HK-2 (cell line): Measurements from ENCODE around the gene TSPAN5.
"Not testable (repeated sequence)": the region's sequence is repeated elsewhere in the genome, so short reads cannot be mapped to it uniquely, and the experiment has no call there.

ENCODE experiments used
- DNase-seq: peaks from one replicate; pipeline ENCODE4 v3.0.0-alpha.2; 2018; ENCODE audit not compliant: unreplicated experiment

The TSPAN5 gene

DNA sequence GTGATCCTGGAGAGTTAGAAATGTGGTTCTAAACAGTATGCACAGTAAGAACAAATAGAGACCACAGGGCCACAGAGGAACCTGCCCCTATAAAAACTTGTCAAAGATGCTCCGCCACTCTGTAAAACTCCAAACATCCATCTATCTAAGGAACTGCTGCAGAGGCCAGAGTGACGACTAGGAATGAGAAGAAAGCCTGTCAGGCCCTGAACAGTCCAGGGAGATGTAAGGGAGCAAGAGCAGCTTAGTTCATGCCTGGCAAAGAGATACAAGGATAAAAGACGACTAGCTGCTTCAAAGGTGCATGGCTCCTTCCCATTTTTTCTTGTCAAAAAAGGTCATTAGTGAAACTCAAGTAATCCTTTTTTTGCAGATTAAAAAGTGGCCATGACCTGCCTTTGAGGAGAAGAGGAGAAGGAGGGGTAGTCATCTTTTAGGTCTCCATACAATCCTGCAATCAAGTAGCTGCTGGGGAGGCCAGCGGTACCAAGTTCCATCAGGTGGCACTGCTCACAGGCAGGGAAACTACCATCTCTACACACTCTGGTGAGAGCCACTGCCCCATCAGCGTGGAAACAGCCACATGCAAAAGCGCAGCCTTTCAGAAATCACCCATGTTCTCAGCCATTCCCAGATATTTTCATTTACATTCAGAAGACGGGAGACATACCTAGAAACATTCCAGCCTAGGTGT is 162.1 kb downstream of the TSPAN5 start:
- no peak for DNase-seq

DNA sequence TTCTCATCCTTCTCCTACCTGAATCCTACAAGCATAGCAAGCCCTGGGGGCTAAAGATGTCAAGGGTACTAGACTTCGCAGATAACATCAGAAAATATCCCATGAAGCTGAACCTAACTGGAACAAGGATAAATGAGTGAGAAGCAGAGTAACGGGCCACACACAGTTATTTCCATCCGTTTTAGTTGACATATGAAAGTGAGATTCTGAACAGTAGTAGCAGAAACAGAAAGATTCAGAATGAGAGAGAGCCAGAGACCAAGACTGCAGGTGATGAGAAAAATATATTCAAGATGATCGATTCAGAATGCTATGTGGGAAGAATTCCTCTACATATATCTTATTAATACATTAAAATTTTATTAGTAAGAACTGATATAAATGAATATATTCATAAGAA is 165.1 kb downstream of the TSPAN5 start:
- DNase-seq = no peak

DNA sequence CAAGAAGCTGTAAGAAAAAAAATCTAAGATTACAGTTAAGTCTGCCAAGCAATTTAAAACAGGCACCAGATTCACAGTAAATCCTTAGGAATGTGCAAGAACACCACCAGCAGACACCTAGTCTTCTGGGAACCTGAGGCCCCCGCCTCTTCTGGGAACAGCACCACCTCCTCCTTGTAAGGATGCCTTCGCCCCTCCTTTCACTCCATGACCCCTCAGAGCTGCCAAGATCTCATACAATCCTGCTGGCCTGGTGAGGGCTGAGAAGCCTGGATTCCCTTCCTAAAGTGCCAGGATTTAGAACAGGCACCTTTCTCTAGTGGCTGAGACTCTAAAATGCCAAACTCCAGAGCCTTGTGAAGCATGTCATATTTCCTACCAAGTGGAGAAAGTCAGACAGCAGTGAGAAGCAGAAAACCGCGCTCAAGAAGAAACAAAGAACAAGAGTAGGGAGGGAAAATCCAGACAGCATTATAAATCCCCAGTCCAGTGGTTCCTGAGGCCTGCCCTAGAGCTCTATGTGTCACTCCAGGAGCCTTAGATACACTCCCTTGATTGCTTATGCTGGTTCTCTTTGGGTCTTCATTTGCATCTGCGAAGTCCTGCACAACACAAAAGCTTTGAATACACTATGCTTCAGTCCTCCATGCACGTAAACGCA is 166.4 kb downstream of the TSPAN5 start:
- DNase-seq = no peak

DNA sequence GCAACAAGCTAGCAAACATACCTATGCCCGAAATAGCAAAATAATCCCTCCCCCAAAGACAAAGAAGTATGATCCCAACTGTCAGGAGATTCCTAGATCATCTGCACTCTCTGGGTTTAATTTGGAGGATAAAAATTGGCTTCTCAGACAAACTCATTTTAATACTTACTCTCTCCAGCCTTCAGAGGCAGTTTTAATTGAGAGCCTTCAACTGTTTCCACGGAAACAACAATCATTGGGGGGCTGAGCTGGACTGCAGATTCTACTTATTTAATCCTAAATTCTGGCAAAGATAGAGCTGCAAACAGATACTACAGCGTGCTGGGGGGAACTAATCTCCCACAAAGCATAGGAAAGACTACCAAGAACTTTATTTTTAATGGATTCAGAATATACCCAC is 168.2 kb downstream of the TSPAN5 start:
- DNase-seq = no peak

DNA sequence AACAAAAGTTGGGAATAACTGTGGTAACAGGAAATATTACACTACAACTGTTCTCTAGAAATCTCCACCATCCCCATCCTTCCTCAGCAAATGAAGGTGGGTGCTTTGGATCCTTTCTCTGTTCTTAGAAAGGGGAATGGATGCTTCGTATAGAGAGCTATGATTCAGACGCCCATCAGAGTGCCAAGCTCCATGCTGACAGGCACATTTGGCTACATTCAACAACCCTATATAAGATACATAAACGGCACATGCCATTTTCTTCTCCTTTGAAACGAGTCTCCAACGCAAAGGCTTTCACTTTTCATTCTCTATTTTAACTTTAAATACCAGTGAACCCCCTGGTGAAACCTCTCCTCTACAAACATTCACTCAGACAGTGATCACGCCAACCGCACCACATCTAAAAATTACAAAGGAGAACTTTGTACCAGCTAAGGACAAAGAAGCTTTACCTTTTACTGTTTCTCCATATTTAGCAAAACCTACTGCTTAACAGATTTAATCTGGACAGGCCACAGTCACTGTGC is 172.5 kb downstream of the TSPAN5 start:
- DNase-seq = no peak

DNA sequence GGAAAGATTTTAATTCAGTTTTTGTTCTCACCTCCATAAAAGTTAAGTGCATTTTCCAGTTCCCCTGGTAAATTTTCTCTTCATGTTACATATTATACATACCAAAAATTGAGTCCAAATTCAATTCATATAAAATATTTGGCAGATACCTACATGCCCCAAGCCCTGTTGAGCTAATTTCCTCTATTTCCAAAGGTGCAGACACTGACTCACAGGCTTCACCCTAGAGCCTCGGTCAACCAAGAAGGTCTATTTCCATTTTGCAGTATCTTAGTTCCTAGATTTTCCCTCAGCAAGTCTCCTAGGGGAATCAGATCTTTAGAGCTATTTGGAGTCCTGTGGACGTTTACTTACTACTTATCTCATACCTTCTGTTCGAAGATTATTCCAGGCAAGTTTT is 174.4 kb downstream of the TSPAN5 start:
- DNase-seq = no peak

DNA sequence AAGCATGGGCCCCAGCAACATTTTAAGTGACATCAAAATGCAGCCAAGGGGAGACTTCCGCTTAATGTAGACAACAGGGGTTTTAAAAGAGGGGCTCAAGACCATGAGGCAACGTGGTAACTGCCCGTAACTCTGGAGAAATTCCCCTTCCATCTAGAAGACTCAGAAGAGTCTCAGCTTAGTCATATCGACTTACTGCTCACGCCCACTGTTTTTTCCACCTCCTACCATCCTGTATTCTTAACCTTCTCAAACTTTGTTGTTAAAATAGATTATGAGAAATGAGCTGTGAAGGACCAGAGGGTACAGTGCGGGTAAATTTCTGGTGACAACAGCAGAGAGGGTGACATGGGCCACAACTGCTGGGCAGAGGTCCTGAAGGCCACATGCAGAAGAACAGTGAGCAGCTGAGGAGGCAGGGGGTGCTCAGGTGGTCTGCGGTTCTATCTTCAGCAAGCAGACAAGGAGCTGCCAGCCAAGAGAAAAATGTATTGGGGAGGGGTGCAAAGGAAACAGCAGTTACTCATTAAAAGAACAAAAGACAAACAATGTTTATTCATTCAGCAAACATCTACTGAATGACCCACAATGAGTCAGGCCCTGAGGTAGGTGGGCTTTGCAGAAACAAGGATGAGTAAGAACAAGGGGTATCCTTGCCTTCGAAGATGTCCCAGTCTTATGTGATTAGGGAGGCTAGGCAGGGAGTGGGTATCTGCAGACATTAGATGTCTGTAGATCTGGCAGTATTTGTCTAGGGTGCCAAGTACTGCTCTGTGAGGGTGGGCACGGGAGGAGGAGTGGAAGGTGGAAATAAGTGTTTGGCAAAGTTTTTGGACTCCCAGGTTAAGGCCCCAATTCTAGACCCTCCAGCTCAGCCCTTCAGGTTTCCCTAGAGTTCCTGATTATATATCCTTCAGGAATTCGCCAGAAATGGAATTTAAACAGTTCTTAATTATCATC is 175.3 kb downstream of the TSPAN5 start:
- peak; percentile 14 for DNase-seq

DNA sequence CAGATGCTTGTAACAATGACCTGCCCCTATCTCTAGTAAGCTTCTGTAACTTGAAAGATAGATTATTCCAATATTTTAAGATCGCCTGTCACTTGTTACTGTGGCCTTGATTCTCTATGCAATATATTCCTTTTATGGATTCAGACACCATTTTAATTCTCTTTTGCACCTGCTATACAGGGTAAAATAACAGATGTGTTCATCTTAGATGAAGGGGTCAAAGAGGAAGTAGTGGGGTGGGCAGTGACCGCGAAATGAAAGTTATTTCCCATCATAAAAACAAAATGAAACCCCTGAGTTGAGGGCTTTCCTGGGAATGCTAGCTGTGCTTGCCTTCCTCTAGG is 175.9 kb downstream of the TSPAN5 start:
- no peak for DNase-seq

DNA sequence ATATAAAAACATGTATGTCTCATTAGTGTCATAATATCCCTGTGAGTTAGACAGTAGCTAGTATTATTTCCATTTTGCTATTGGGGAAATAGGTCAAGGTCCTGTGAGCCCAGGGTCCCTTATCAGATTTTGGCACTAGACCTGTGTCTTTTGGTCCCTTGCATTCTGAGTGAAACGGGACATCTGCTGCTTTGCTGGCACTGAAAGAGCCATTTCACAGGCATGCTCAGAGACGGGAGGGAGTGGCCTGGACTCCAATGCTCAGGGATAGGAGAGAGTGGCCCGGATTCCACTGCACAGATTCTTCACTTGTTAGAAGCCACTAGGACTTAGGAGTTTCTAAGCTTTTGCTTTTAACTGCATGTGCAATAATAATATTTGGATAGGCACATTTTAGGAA is 177.2 kb downstream of the TSPAN5 start:
- DNase-seq = no peak

DNA sequence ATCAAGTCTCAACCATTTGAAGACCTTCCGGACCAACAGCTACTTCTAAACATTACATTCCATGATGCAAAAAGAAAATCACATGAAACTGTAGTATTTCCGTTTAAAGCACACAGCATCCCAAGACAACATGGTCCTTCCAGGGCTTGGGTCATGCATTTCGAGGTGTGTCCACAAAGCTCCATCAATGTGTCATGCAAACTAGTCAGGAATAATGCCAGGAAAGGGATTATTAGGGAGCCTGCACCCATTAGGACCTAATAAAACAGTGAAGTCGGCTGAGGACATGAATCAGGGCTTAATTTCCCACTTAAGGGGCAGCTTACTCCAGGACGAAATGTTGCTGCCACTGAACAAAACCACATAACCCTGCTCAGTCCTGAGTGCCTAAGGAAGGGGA is 177.9 kb downstream of the TSPAN5 start:
- DNase-seq = no peak

DNA sequence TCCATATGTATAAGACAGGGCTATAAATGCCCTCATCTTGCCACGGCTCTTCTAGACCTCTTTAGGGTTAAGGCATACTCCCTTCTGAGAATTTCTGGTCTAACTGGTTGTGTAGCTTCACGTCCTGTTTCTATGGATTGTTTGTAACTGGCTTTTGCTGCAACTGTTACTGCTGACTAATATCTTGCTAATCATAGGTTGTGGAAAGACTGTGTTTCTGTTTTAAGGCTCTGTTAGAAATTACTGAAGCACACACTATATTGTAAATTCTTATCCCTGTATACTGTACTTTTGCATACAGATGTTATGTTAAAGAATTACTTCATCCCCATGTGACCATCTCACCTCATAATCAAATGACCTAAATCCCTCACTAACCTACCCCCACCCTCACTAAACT is 178.8 kb downstream of the TSPAN5 start:
- not testable (repeated sequence) for DNase-seq

DNA sequence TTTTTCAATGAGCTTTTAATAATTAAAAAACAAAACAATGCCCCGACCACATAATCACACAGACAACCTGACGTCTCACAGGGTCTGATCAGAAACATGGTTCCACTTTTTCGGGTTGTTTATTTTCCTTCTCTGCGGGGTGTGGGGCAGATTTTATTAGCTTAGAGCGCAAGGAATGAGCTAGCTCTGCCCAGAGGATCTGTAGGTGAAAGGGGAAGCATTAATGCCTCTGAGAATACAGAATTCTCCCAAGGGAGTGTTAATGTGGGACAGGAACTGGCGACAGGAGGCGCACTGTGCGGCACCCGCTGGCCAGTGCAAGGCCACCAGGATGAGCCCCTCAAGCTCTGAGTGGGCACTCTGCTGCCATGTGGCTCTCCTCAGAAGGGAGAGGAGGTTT is 181.5 kb downstream of the TSPAN5 start:
- no peak for DNase-seq

DNA sequence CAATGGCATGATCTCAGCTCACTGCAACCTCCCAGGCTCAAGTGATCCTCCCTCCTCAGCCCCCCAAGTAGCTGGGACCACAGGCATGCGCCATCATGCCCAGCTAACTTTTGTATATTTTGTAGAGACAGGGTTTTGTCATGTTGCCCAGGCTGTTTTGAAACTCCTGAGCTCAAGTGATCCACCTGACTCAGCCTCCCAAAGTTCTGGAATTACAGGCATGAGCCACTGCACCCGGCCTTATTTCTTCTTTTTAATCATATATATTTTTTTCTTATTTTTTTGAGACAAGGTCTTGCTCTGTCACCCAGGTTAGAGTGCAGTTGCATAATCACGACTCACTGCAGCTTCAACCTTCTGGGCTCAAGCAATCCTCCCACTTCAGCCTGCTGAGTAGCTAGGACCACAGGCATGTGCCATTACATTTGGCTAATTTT is 184.0 kb downstream of the TSPAN5 start:
- peak; percentile 41 for DNase-seq

DNA sequence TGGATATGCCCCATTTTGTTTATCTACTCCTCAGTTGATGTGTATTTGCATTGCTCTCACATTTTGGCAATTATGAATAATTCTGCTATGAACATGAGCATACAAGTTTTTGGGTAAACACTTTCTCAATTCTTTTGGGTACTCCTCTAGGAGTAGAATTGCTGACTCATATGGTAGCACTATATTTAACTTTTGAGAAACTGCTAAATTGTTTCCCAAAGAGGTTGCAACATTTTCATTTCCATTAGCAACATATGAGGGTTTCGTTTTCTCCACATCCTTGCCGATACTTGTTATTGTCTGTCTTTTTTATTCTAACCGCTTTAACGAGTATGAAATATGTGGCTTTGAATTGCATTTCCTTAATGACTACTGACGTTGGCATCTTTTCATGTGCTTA is 185.4 kb downstream of the TSPAN5 start:
- DNase-seq = no peak

DNA sequence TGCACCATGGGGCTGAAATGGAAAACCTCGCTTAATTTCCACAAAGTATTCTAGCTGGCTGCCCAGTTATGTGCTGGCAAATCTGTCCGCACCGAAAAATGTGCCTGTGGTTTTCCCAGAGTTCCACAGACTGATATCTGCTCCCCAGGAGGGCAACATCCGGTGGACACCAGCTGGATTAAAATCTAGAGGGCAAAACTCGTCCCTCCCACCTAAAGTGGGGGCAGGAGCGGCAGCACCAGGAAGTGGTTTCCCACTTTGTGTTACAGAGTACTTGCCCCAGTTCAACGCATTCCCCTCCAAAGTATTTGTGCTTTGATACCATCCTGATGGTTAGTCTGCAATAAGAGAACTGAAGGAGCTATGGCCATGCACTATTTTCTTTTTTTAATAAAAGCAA is 187.6 kb downstream of the TSPAN5 start:
- peak; percentile 23 for DNase-seq

DNA sequence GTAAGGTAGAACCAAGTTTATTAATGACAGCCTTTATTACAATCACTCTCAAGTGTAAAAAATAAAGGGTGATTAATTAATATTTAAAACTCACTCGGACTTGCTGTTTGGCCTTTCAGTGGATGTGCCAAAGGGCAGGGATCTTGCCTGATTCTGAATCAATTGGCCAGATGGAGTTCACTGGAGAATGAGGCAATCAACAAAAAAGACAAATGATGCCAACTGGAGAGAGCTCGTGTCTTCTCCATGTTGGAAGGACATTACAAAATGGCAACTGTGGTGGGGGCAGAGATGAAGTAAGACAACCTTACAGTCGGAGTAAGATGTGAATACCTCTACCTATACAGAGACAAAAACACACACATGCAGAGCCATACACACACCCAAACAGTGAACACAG is 188.0 kb downstream of the TSPAN5 start:
- DNase-seq = no peak

DNA sequence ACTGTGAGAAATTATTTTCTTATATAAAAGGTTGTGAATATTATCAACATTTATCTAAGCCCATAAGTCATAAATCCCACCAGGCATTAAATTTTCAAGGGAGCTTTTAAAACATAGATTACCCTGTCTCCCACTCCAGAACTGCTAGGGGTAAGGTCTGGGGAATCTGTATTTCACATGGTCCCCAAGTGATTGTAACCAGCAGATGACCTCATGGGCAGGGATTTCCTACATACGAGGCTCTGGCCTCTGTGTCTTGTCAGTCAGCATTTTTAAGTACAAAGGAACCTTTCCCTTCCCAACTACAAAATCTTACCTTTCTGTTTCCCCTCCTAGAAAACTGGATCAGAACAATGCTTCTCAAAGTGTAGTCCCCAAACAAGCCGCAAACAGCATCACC is 188.6 kb downstream of the TSPAN5 start:
- no peak for DNase-seq

DNA sequence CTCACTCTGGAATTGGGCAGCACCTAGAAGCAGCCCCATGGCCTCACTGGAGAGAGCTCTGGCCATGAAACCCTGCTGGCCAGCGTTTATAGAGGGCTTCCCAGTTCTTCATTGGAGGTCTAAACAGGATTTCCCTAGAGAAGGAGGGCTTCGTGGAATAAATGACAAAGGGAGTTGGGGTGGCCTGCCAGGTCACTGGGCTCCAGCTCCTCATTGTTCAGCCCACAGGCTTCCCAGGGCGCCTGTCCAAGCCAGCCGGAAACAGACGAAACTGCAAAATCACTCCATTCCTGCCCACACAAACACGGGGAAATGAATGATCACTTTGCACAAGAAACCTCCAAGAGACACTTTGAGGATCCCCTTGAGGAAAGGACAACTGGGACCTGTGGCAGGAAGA is 189.7 kb downstream of the TSPAN5 start:
- no peak for DNase-seq

DNA sequence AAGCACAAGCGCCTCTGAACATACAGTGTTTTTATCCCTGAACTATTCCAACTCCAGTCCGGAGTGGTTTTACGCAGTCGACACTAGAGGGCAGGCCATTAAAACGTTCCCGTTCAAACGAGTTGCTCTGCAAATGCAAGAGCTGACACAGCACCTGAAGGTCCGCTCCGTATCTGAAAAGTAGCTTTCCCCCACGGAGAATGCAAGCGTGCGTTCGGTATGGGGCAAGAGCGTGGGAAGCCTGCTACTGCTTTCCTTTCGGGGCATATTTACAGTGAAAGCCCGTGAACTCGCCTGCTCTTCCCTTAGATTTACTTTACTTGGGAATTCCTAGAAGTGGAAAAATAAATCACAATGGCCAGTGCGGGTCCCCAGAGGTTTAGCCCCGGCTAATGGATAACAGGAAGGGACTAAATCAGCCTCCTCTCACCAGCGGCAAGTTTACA is 190.8 kb downstream of the TSPAN5 start:
- DNase-seq = peak; percentile 73

DNA sequence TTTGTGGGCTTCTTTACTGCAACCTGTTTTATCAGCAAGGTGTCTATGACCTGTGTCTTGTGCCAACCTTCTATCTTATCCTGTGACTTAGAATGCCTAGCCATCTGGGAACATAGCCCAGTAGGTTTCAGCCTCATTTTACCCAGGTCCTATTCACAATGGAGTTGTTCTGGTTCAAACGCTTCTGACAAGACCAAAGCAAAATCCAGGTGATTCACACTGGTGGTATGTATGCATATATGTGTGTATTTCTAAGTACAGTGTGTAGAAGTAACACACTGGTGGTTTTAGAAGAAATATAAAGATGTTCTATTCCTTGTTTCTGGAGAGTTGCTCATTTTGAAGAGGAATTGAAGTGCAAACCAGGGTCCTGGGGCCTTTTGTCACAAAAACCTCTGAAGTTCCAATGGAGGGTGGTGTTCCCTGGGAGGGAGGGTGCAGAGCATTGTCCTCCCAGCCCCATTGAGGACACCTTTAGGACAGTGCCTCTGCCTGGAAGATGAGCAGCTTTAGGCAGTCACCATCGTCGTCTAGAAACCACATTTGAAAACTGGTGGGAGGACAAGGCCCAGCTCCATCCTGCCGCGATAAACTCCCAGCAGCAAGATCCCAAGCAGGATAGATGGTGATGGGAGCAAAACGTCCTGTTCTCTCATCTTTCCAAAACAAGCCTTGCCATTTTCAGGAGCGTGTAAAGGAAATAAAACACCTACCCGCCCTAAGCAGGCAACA is 191.4 kb downstream of the TSPAN5 start:
- no peak for DNase-seq

DNA sequence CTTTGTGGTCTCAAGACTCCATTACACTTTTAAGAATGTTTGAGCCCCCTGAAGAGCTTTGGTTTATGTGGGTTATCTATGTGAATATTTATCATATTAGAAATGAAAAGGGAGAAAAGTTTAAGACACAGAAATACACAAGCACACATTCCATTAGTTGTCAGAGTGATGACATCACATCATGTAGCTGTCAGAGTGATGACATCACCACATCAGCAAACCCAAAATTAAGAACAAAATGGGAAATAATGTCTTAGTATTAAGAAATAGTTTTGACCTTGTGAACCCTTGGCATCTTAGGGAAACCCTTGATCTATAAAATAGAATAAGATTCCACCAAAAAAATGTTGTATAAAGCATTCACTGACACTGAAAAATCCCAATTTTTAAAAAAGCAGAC is 195.9 kb downstream of the TSPAN5 start:
- no peak for DNase-seq
